OCI-LY3 (cell line): ENCODE results near the gene EYA4.

Experiments
- H2AFZ ChIP-seq: fragments of 200-600, 300-600 bp; shearing (Covaris generic); 2 replicates; pipeline ENCODE4 v1.6.0; 2014; ENCODE audit warnings: antibody characterized with exemption, low read depth, low read length
- H3K27ac ChIP-seq: fragments of 200-600, 300-600 bp; sonication (generic); 2 replicates; pipeline ENCODE4 v1.5.1; 2014; ENCODE audit warnings: mild to moderate bottlenecking, low read length, moderate library complexity, mixed read lengths
- H3K27me3 ChIP-seq: fragments of 200-600, 300-600 bp; sonication (generic); 2 replicates; pipeline ENCODE4 v1.6.1; 2014; ENCODE audit warnings: low read depth, low read length, mixed read lengths
- H3K36me3 ChIP-seq: fragments of 200-600, 300-600 bp; sonication (generic); replicated peaks from 2 replicates; pipeline ENCODE3; 2014; ENCODE audit warnings: low read depth, low read length, mixed read lengths
- H3K4me1 ChIP-seq: fragments of 300-600, 200-600 bp; sonication (generic); 2 replicates; pipeline ENCODE4 v1.6.1; 2014; ENCODE audit warnings: low read length, mixed read lengths
- H3K4me2 ChIP-seq: fragments of 200-600, 300-600 bp; sonication (generic); 2 replicates; pipeline ENCODE4 v1.6.1; 2014; ENCODE audit warnings: low read length, mixed read lengths
- H3K4me3 ChIP-seq: fragments of 300-600, 200-600 bp; sonication (generic); 2 replicates; pipeline ENCODE4 v1.5.1; 2014; ENCODE audit warnings: antibody characterized with exemption, mild to moderate bottlenecking, low read length, moderate library complexity
- H3K79me2 ChIP-seq: fragments of 300-600, 200-600 bp; shearing (Covaris generic); 2 replicates; pipeline ENCODE4 v1.6.1; 2014; ENCODE audit warnings: mild to moderate bottlenecking, low read length, mixed read lengths
- H3K9ac ChIP-seq: fragments of 300-600, 200-600 bp; shearing (Covaris generic); 2 replicates; pipeline ENCODE4 v1.6.0; 2014; ENCODE audit warnings: mild to moderate bottlenecking, low read length, moderate library complexity
- H3K9me3 ChIP-seq: fragments of 200-600, 300-600 bp; shearing (Covaris generic); 2 replicates; pipeline ENCODE4 v1.6.1; 2014; ENCODE audit warnings: low read length, mixed read lengths; ENCODE audit not compliant: insufficient read depth
- H4K20me1 ChIP-seq: fragments of 200-600, 300-600 bp; sonication (generic); 2 replicates; pipeline ENCODE4 v1.6.1; 2016; ENCODE audit warnings: low read length, mixed read lengths; ENCODE audit not compliant: insufficient read depth
- CTCF ChIP-seq: fragments of 200-600, 300-600 bp; sonication (generic); IDR thresholded peaks from 2 replicates; pipeline ENCODE4 v1.5.1; 2014; ENCODE audit warnings: antibody characterized with exemption, low read length, low read depth
- EZH2phosphoT487 ChIP-seq: fragments of 200-600 bp; shearing (Covaris generic); IDR thresholded peaks from 2 replicates; pipeline ENCODE4 v1.6.1; 2018; ENCODE audit warnings: antibody characterized with exemption, mixed run types, low read depth

EYA4 gene

GRCh38 chr6:133380723-133381122 lies 139.6 kb downstream of the EYA4 start:
- H2AFZ ChIP-seq = no peak overlapping the region
- TF ChIP-seq EZH2phosphoT487 (no peak), CTCF (no peak)
- H3K9me3 ChIP-seq = no peaks in the 10 kb centered on the region
- no peaks in the 10 kb centered on the region for H3K27me3 ChIP-seq
- no peak overlapping the region for H3K4me2 ChIP-seq
- no peak overlapping the region for H3K27ac ChIP-seq
- no peaks in the 10 kb centered on the region for H4K20me1 ChIP-seq
- no peak overlapping the region for H3K4me3 ChIP-seq
- H3K36me3 ChIP-seq = no peaks in the 10 kb centered on the region
- H3K79me2 ChIP-seq = no peaks in the 10 kb centered on the region
- no peak overlapping the region for H3K9ac ChIP-seq
- no peaks in the 10 kb centered on the region for H3K4me1 ChIP-seq

- Histone ChIP-seq H3K4me2 (no peak overlapping the region), H3K4me1 (no peaks in the 10 kb centered on the region), H3K9ac (no peak overlapping the region), H4K20me1 (no peaks in the 10 kb centered on the region), H3K9me3 (no peaks in the 10 kb centered on the region), H2AFZ (no peak overlapping the region), H3K4me3 (no peak overlapping the region), H3K79me2 (no peaks in the 10 kb centered on the region), H3K27me3 (no peaks in the 10 kb centered on the region), H3K36me3 (no peaks in the 10 kb centered on the region), H3K27ac (no peak overlapping the region)
- TF ChIP-seq EZH2phosphoT487 = no peak
- TF ChIP-seq CTCF = no peak
Measured at GRCh38 chr6:133388731-133389130, 147.6 kb downstream of the EYA4 start.

GRCh38 chr6:133390168-133390567 lies 149.0 kb downstream of the EYA4 start:
- H3K9me3 ChIP-seq = no peaks in the 10 kb centered on the region
- H2AFZ ChIP-seq = no peak overlapping the region
- no peaks in the 10 kb centered on the region for H3K79me2 ChIP-seq
- TF ChIP-seq CTCF (no peak), EZH2phosphoT487 (no peak)
- H3K4me2 ChIP-seq = no peak overlapping the region
- H3K4me1 ChIP-seq = no peaks in the 10 kb centered on the region
- no peaks in the 10 kb centered on the region for H3K27me3 ChIP-seq
- H4K20me1 ChIP-seq = no peaks in the 10 kb centered on the region
- no peak overlapping the region for H3K4me3 ChIP-seq
- H3K9ac ChIP-seq = no peak overlapping the region
- no peaks in the 10 kb centered on the region for H3K36me3 ChIP-seq
- H3K27ac ChIP-seq = no peak overlapping the region

- Histone ChIP-seq H2AFZ (no peak overlapping the region), H3K9me3 (no peaks in the 10 kb centered on the region), H3K79me2 (no peaks in the 10 kb centered on the region), H3K27ac (no peak overlapping the region), H3K27me3 (no peaks in the 10 kb centered on the region), H3K4me1 (no peaks in the 10 kb centered on the region), H3K4me2 (no peak overlapping the region), H3K36me3 (no peaks in the 10 kb centered on the region), H4K20me1 (no peaks in the 10 kb centered on the region), H3K4me3 (no peak overlapping the region), H3K9ac (no peak overlapping the region)
- TF ChIP-seq EZH2phosphoT487 (no peak), CTCF (no peak)
Measured at GRCh38 chr6:133392015-133392414, 150.9 kb downstream of the EYA4 start.
